Astrocyte of the cerebellum (primary cell): ENCODE measurements around the gene LTBP3.

Experiments
- DNase-seq: peaks from one replicate; pipeline ENCODE4 v3.0.0-alpha.2; 2011; ENCODE audit warnings: low read depth
- H3K4me3 ChIP-seq: 2 replicates; pipeline ENCODE4 v1.5.1; 2011; ENCODE audit warnings: mild to moderate bottlenecking, low read depth, low read length, moderate library complexity
- in situ Hi-C: cut with HindIII; loops from 2 replicates; pipeline ENCODE4 v1.10.0; 2017; ENCODE audit warnings: low sequenced_read_pairs
- TF ChIP-seq, protein P1 (sequence below): IDR thresholded peaks from 2 replicates; pipeline ENCODE4 v1.5.1; 2012; ENCODE audit warnings: low read length, low read depth, moderate library complexity, mild to moderate bottlenecking; ENCODE audit errors: missing control alignments

LTBP3 gene

DNA sequence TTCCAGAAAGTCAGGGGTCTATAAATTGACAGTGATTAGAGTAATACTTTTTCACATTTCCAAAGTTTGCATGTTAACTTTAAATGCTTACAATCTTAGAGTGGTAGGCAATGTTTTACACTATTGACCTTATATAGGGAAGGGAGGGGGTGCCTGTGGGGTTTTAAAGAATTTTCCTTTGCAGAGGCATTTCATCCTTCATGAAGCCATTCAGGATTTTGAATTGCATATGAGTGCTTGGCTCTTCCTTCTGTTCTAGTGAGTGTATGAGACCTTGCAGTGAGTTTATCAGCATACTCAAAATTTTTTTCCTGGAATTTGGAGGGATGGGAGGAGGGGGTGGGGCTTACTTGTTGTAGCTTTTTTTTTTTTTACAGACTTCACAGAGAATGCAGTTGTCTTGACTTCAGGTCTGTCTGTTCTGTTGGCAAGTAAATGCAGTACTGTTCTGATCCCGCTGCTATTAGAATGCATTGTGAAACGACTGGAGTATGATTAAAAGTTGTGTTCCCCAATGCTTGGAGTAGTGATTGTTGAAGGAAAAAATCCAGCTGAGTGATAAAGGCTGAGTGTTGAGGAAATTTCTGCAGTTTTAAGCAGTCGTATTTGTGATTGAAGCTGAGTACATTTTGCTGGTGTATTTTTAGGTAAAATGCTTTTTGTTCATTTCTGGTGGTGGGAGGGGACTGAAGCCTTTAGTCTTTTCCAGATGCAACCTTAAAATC, 54.0 kb downstream of the LTBP3 start:
- in situ Hi-C loops = no loop called here
- no peak for DNase-seq
- H3K4me3 ChIP-seq = peak overlapping the region; percentile 87
- TF ChIP-seq, protein P1, sequence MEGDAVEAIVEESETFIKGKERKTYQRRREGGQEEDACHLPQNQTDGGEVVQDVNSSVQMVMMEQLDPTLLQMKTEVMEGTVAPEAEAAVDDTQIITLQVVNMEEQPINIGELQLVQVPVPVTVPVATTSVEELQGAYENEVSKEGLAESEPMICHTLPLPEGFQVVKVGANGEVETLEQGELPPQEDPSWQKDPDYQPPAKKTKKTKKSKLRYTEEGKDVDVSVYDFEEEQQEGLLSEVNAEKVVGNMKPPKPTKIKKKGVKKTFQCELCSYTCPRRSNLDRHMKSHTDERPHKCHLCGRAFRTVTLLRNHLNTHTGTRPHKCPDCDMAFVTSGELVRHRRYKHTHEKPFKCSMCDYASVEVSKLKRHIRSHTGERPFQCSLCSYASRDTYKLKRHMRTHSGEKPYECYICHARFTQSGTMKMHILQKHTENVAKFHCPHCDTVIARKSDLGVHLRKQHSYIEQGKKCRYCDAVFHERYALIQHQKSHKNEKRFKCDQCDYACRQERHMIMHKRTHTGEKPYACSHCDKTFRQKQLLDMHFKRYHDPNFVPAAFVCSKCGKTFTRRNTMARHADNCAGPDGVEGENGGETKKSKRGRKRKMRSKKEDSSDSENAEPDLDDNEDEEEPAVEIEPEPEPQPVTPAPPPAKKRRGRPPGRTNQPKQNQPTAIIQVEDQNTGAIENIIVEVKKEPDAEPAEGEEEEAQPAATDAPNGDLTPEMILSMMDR = no peak

DNA sequence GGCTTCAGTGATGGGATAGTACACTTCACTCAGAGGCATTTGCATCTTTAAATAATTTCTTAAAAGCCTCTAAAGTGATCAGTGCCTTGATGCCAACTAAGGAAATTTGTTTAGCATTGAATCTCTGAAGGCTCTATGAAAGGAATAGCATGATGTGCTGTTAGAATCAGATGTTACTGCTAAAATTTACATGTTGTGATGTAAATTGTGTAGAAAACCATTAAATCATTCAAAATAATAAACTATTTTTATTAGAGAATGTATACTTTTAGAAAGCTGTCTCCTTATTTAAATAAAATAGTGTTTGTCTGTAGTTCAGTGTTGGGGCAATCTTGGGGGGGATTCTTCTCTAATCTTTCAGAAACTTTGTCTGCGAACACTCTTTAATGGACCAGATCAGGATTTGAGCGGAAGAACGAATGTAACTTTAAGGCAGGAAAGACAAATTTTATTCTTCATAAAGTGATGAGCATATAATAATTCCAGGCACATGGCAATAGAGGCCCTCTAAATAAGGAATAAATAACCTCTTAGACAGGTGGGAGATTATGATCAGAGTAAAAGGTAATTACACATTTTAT, 54.7 kb downstream of the LTBP3 start:
- TF ChIP-seq, protein P1 = no peak
- in situ Hi-C loops = no loop called here
- DNase-seq = no peak
- H3K4me3 ChIP-seq = peak overlapping the region; percentile 87

DNA sequence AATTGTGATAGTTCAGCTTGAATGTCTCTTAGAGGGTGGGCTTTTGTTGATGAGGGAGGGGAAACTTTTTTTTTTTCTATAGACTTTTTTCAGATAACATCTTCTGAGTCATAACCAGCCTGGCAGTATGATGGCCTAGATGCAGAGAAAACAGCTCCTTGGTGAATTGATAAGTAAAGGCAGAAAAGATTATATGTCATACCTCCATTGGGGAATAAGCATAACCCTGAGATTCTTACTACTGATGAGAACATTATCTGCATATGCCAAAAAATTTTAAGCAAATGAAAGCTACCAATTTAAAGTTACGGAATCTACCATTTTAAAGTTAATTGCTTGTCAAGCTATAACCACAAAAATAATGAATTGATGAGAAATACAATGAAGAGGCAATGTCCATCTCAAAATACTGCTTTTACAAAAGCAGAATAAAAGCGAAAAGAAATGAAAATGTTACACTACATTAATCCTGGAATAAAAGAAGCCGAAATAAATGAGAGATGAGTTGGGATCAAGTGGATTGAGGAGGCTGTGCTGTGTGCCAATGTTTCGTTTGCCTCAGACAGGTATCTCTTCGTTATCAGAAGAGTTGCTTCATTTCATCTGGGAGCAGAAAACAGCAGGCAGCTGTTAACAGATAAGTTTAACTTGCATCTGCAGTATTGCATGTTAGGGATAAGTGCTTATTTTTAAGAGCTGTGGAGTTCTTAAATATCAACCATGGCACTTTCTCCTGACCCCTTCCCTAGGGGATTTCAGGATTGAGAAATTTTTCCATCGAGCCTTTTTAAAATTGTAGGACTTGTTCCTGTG, 55.4 kb downstream of the LTBP3 start:
- in situ Hi-C loops = no loop called here
- TF ChIP-seq, protein P1 = no peak
- peak overlapping the region; percentile 87 for H3K4me3 ChIP-seq
- no peak for DNase-seq

DNA sequence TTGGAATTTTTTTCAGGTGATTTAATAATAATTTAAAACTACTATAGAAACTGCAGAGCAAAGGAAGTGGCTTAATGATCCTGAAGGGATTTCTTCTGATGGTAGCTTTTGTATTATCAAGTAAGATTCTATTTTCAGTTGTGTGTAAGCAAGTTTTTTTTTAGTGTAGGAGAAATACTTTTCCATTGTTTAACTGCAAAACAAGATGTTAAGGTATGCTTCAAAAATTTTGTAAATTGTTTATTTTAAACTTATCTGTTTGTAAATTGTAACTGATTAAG, 55.9 kb downstream of the LTBP3 start:
- peak overlapping the region; percentile 87 for H3K4me3 ChIP-seq
- TF ChIP-seq, protein P1 = no peak
- in situ Hi-C loops = no loop called here
- DNase-seq = no peak

DNA sequence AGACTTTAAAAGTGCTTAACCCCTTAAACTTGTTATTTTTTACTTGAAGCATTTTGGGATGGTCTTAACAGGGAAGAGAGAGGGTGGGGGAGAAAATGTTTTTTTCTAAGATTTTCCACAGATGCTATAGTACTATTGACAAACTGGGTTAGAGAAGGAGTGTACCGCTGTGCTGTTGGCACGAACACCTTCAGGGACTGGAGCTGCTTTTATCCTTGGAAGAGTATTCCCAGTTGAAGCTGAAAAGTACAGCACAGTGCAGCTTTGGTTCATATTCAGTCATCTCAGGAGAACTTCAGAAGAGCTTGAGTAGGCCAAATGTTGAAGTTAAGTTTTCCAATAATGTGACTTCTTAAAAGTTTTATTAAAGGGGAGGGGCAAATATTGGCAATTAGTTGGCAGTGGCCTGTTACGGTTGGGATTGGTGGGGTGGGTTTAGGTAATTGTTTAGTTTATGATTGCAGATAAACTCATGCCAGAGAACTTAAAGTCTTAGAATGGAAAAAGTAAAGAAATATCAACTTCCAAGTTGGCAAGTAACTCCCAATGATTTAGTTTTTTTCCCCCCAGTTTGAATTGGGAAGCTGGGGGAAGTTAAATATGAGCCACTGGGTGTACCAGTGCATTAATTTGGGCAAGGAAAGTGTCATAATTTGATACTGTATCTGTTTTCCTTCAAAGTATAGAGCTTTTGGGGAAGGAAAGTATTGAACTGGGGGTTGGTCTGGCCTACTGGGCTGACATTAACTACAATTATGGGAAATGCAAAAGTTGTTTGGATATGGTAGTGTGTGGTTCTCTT, 56.5 kb downstream of the LTBP3 start:
- DNase-seq = no peak
- TF ChIP-seq, protein P1 = no peak
- in situ Hi-C loops = no loop called here
- peak overlapping the region; percentile 87 for H3K4me3 ChIP-seq

DNA sequence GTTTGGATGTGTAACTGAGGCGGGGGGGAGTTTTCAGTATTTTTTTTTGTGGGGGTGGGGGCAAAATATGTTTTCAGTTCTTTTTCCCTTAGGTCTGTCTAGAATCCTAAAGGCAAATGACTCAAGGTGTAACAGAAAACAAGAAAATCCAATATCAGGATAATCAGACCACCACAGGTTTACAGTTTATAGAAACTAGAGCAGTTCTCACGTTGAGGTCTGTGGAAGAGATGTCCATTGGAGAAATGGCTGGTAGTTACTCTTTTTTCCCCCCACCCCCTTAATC, 57.0 kb downstream of the LTBP3 start:
- no peak for DNase-seq
- H3K4me3 ChIP-seq = peak overlapping the region; percentile 87
- TF ChIP-seq, protein P1 = no peak
- in situ Hi-C loops = no loop called here
